ENCODE results near the gene HES5. TPM values are rescaled to one million over a fixed set of nuclear protein-coding genes. Genes with fewer than 3 reads are reported as not detected.

HES5 gene
- total RNA-seq, 4 donors from 2014 or later, result not detected

DNA sequence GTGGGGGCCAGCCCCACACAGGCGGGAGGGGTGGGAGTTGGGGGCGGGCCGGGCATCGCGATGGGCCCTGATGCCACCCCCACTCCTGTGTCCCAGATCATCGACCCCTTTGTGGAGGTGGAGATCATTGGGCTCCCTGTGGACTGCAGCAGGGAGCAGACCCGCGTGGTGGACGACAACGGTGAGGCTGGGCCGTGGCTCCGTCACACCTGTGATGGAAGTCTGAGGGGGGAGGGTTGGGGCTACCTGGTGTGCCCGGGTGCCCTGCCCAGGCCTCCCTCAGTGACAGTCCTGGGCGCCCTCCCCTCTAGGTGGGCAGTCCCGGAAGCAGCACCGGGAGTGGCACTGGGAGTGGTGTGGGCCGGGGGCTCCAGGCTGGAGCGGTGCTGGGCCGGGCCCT is 31.4 kb downstream of the HES5 start:
- TF ChIP-seq EP300 (IDR thresholded peaks at IDR 0.05), result no peak
- TF ChIP-seq POLR2A (IDR thresholded peaks at IDR 0.05), result no peak
- no peak for TF ChIP-seq POLR2AphosphoS5 (IDR thresholded peaks at IDR 0.05)
- TF ChIP-seq, protein P1, sequence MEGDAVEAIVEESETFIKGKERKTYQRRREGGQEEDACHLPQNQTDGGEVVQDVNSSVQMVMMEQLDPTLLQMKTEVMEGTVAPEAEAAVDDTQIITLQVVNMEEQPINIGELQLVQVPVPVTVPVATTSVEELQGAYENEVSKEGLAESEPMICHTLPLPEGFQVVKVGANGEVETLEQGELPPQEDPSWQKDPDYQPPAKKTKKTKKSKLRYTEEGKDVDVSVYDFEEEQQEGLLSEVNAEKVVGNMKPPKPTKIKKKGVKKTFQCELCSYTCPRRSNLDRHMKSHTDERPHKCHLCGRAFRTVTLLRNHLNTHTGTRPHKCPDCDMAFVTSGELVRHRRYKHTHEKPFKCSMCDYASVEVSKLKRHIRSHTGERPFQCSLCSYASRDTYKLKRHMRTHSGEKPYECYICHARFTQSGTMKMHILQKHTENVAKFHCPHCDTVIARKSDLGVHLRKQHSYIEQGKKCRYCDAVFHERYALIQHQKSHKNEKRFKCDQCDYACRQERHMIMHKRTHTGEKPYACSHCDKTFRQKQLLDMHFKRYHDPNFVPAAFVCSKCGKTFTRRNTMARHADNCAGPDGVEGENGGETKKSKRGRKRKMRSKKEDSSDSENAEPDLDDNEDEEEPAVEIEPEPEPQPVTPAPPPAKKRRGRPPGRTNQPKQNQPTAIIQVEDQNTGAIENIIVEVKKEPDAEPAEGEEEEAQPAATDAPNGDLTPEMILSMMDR (IDR thresholded peaks at IDR 0.05), result no peak
- ATAC-seq, result no peak
- peaks cover 65% of the 10 kb centered on the region for H3K27me3 ChIP-seq
- no peaks in the 10 kb centered on the region for H3K9me3 ChIP-seq
- peaks cover 0 to 6% (median 0%) of the 10 kb centered on the region in 3 donors for H3K4me1 ChIP-seq
- H3K4me3 ChIP-seq, result no peak overlapping the region
- H3K27ac ChIP-seq, result no peak overlapping the region
- no CpG with 5 or more reads among the region's 19 CpGs for WGBS, 2 donors (ENCODE audit: low coverage in 1 of 2)
- no peaks in the 10 kb centered on the region for H3K36me3 ChIP-seq

DNA sequence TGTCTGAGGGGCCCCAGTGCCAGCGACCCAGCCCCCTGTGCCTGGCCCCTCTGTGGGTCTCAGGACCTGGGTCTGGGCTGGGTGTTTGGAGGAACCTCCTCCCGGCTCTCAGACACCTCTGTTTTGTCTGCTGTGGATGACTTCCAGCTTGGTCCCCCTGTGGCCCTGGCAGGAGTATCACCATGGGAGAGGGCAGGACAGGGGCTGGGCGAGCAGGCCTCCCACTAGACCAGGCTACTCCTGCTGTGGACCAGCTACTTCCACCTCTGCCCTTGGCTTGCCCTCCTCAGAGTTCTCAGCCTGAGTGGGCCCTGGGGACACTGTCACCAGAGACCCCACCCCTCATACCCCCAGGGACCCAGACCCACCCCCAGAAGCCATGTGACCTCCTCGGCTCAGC is 32.2 kb downstream of the HES5 start:
- no peak overlapping the region for H3K27ac ChIP-seq
- WGBS, 2 donors (ENCODE audit: low coverage in 1 of 2), result no CpG with 5 or more reads among the region's 4 CpGs
- no peaks in the 10 kb centered on the region for H3K9me3 ChIP-seq
- no peaks in the 10 kb centered on the region for H3K36me3 ChIP-seq
- H3K4me3 ChIP-seq, result no peak overlapping the region
- no peaks in the 10 kb centered on the region for H3K4me1 ChIP-seq
- H3K27me3 ChIP-seq, result peaks cover 58% of the 10 kb centered on the region
- no peak for ATAC-seq
- TF ChIP-seq POLR2A (IDR thresholded peaks at IDR 0.05) (no peak), POLR2AphosphoS5 (IDR thresholded peaks at IDR 0.05) (no peak), EP300 (IDR thresholded peaks at IDR 0.05) (no peak)
- TF ChIP-seq, protein P1 (IDR thresholded peaks at IDR 0.05), result no peak

DNA sequence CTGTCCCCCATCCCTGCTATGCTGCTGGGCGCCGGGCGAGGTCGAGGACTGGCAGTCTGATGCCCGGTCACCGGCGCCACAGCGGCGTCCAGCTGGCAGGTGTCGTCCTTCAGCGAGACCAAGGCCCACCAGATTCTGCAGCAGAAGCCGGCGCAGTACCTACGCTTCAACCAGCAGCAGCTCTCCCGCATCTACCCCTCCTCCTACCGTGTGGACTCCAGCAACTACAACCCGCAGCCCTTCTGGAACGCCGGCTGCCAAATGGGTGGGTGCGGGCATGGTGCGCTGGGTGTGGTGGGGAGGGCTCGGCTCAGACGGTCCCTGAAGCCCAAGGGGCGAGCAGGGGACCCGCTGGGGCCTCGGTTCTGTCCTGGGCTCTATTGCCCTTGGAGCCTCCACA is 33.3 kb downstream of the HES5 start:
- no peaks in the 10 kb centered on the region for H3K4me1 ChIP-seq
- no peak for ATAC-seq
- no peak overlapping the region for H3K4me3 ChIP-seq
- H3K27ac ChIP-seq, result no peak overlapping the region
- H3K9me3 ChIP-seq, result no peaks in the 10 kb centered on the region
- no peaks in the 10 kb centered on the region for H3K36me3 ChIP-seq
- no peak for TF ChIP-seq EP300 (IDR thresholded peaks at IDR 0.05)
- no peak for TF ChIP-seq POLR2A (IDR thresholded peaks at IDR 0.05)
- H3K27me3 ChIP-seq, result peaks cover 58% of the 10 kb centered on the region
- WGBS, 2 donors (ENCODE audit: low coverage in 1 of 2), result 85% methylated on average over 15 of the region's 26 CpGs; no CpG with 5 or more reads in 1 of the 2 donors

DNA sequence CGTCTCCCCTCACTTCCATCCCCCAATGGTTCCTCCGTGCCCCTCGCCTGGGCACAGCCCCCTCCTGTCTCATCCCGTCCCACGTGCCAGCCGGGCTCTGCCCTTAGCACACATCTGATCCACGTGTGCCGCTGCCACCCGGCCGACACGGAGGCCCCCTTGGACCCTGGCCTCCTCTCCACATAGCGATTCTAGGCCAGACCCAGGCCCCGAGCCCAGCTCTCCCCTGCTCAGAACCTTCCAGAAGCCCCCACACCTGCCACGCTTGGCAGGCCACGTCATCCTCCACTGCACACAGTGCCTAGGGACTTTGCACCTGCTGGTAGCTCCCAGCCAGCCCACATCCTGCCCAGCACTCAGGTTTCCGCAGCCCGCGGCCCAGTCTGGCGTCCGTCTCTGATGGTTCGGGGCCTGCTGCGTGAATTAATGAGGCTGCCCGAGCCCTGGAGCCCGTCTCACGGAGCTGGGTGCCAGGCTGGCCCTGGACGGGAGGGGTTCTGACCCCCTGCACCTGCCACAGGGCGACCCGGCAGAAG is 33.9 kb downstream of the HES5 start:
- no peak overlapping the region for H3K4me3 ChIP-seq
- peaks cover 58% of the 10 kb centered on the region for H3K27me3 ChIP-seq
- H3K27ac ChIP-seq, result no peak overlapping the region
- TF ChIP-seq POLR2A (IDR thresholded peaks at IDR 0.05), result no peak
- TF ChIP-seq, protein P1 (IDR thresholded peaks at IDR 0.05), result no peak
- TF ChIP-seq EP300 (IDR thresholded peaks at IDR 0.05), result no peak
- no peak for TF ChIP-seq POLR2AphosphoS5 (IDR thresholded peaks at IDR 0.05)
- no peak for ATAC-seq
- no peaks in the 10 kb centered on the region for H3K9me3 ChIP-seq
- WGBS, 2 donors (ENCODE audit: low coverage in 1 of 2), result 87% methylated on average over 3 of the region's 28 CpGs; no CpG with 5 or more reads in 1 of the 2 donors
- H3K4me1 ChIP-seq, result no peaks in the 10 kb centered on the region
- H3K36me3 ChIP-seq, result no peaks in the 10 kb centered on the region

DNA sequence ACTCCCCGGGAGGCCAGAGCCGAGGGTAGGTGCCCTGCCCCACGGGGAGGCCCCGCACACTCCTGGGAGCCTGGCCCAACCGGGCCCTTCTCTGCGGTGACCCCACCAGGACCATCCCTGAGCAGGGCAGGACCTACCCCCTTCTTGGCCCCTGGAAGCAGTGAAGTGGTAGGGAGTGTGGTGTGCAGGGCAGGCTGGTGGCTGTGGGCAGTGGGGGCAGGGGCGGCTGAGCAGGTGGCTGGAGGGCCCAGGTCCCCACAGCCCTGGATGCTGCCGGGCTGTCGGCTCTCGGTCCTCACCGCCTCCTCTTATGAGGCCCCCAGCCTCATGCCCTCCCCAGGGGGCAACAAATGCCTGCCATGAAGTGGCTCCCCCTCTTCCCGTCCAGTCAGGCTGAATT is 34.5 kb downstream of the HES5 start:
- H3K27me3 ChIP-seq, result peaks cover 58% of the 10 kb centered on the region
- H3K36me3 ChIP-seq, result no peaks in the 10 kb centered on the region
- TF ChIP-seq POLR2AphosphoS5 (IDR thresholded peaks at IDR 0.05), result no peak
- TF ChIP-seq, protein P1 (IDR thresholded peaks at IDR 0.05), result no peak
- no peak for TF ChIP-seq EP300 (IDR thresholded peaks at IDR 0.05)
- no peak for TF ChIP-seq POLR2A (IDR thresholded peaks at IDR 0.05)
- WGBS, 2 donors (ENCODE audit: low coverage in 1 of 2), result no CpG with 5 or more reads among the region's 12 CpGs
- H3K4me3 ChIP-seq, result no peak overlapping the region
- no peak overlapping the region for H3K27ac ChIP-seq
- H3K9me3 ChIP-seq, result no peaks in the 10 kb centered on the region
- no peaks in the 10 kb centered on the region for H3K4me1 ChIP-seq
- ATAC-seq, result no peak

Data from gastroesophageal sphincter (tissue), 4 donors.